Fibroblast of lung (primary cell): ENCODE measurements around the gene NRG2.

Experiments used
- EZH2 ChIP-seq: IDR thresholded peaks from 2 replicates; pipeline ENCODE4 v1.5.1; 2012; ENCODE audit warnings: low read length, control low read depth, mild to moderate bottlenecking; ENCODE audit errors: missing control alignments
- TF ChIP-seq, protein P1 (sequence below), 2 donors: IDR thresholded peaks in 1 of 2; conservative IDR thresholded peaks in 1 of 2; 1 replicate in 1 of 2; 2 replicates in 1 of 2; pipeline ENCODE4 v1.5.1; 2011 to 2012; ENCODE audit warnings: low read length in 2 of 2, control low read depth in 1 of 2, inconsistent platforms in 1 of 2, low read depth in 1 of 2, mild to moderate bottlenecking in 1 of 2

DNA sequence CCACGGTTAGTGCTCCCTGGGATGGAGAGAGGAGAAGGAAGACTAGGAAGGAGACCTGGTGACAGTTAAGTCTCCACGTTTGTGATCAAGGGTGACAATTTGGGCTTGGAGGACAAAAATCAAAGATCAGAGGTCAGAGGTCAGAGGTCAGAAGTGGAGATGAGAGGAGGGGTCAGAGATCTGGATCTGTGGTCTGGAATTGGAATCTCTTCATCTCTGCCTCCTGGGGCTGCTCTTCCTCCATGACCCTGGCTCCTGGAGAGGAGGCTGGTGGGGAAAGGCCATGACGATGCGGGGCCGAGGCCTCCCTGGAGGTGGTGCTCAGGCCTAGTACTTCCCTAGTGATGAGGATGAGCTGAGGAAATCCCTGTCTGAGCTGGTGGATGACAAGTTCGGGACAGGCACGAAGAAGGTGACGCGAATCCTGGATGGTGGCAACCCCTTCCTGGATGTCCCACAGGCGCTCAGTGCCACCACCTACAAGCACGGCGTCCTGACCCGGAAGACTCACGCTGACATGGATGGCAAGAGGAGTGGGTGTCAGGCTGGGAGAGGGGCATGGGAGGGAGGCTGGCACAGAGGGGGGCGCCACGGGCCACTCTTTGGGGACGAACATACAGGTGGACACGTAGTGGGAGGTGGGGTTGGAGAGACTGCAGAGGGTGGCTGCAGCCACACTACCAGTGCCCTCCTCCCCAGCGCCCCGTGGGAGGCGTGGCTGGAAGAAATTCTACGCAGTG, 206.5 kb downstream of the NRG2 start:
- TF ChIP-seq, protein P1, sequence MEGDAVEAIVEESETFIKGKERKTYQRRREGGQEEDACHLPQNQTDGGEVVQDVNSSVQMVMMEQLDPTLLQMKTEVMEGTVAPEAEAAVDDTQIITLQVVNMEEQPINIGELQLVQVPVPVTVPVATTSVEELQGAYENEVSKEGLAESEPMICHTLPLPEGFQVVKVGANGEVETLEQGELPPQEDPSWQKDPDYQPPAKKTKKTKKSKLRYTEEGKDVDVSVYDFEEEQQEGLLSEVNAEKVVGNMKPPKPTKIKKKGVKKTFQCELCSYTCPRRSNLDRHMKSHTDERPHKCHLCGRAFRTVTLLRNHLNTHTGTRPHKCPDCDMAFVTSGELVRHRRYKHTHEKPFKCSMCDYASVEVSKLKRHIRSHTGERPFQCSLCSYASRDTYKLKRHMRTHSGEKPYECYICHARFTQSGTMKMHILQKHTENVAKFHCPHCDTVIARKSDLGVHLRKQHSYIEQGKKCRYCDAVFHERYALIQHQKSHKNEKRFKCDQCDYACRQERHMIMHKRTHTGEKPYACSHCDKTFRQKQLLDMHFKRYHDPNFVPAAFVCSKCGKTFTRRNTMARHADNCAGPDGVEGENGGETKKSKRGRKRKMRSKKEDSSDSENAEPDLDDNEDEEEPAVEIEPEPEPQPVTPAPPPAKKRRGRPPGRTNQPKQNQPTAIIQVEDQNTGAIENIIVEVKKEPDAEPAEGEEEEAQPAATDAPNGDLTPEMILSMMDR (conservative IDR thresholded peaks at IDR 0.05 in 1 of 2, IDR thresholded peaks at IDR 0.05 in 1 of 2; ENCODE audit: low read depth in 1 of 2, low read length in 2 of 2), result no peak
- no peak for TF ChIP-seq EZH2
